HepG2 (cell line): ENCODE results near the gene XRCC3. TPM values are rescaled to one million over a fixed set of nuclear protein-coding genes. Genes with fewer than 3 reads are reported as not detected.

Experiments
- ATAC-seq: fragments of 200-7000 bp; cut with Tn5 transposase; 3 replicates; pipeline ENCODE4 v1.9.1; 2020; ENCODE audit warnings: mild to moderate bottlenecking, moderate library complexity
- BruUV-seq: library from RNA; stranded (reverse); fragments of 400-500 nt; replicated peaks from 2 replicates; lab custom pipeline; 2021; lab: Mats Ljungman, UMichigan
- CTCF ChIA-PET: fragments of 300-600 bp; formaldehyde crosslinking; extraction: SDS; loops from one replicate; lab custom pipeline; 2021; ENCODE audit warnings: low total read pairs, inconsistent platforms, low intra/inter-chr PET ratio; lab: Yijun Ruan, JAX
- POLR2A ChIA-PET: fragments of 350-600 bp; sonication (Branson Sonifier 250); formaldehyde crosslinking; loops from one replicate; lab custom pipeline; 2020; ENCODE audit warnings: antibody characterized with exemption, inconsistent platforms; lab: Yijun Ruan, JAX
- DNase-seq: peaks from one replicate; pipeline ENCODE4 v3.0.0-alpha.2; 2015; ENCODE audit warnings: low spot score
- FAIRE-seq: peaks from 3 replicates; lab custom pipeline; 2011; peaks lifted over from hg19 to GRCh38; lab: Jason Lieb, UNC
- H2AFZ ChIP-seq: one replicate; pipeline ENCODE4 v1.6.1; 2011; ENCODE audit warnings: low read length, inconsistent platforms
- H3K27ac ChIP-seq: fragments of 300-600 bp; 3 replicates; pipeline ENCODE4 v1.8.0; 2011; ENCODE audit warnings: mixed run types, mild to moderate bottlenecking, mixed read lengths, low read length, inconsistent platforms; ENCODE audit not compliant: insufficient read depth; ENCODE audit errors: extremely low read length
- H3K27me3 ChIP-seq, 2 experiments: fragments of 200-600 bp in 1 of 2; 2 replicates in 1 of 2; 3 replicates in 1 of 2; pipeline versions ENCODE4 v1.6.0 to v1.8.0; 2011; ENCODE audit warnings: low read length in 2 of 2, mild to moderate bottlenecking in 2 of 2, moderate library complexity in 2 of 2, inconsistent platforms in 1 of 2; ENCODE audit not compliant: insufficient read depth in 2 of 2, control insufficient read depth in 1 of 2
- H3K36me3 ChIP-seq, 2 experiments: fragments of 200-600 bp in 1 of 2; replicated peaks in 1 of 2; 2 replicates in 1 of 2; 3 replicates in 1 of 2; pipeline versions ENCODE4 v1.5.1 to v1.8.0; 2011; ENCODE audit warnings: low read length in 2 of 2, inconsistent platforms in 1 of 2; ENCODE audit not compliant: insufficient read depth in 2 of 2, control insufficient read depth in 1 of 2
- H3K4me1 ChIP-seq: 2 replicates; pipeline ENCODE4 v1.5.1; 2012; ENCODE audit warnings: low read length, inconsistent platforms; ENCODE audit not compliant: insufficient read depth
- H3K4me2 ChIP-seq: 2 replicates; pipeline ENCODE4 v1.6.0; 2011; ENCODE audit warnings: low read depth, low read length, inconsistent platforms
- H3K4me3 ChIP-seq, 3 experiments: fragments of 200-600 bp in 1 of 3; sonication (generic), shearing (Covaris generic) in 1 of 3; replicated peaks in 1 of 3; 2 replicates each; pipeline ENCODE4 v1.5.1; 2011 to 2016; ENCODE audit warnings: low read length in 3 of 3, inconsistent platforms in 2 of 3, low read depth in 2 of 3, mild to moderate bottlenecking in 2 of 3, control low read depth in 1 of 3, mixed read lengths in 1 of 3; ENCODE audit not compliant: insufficient read depth in 1 of 3
- H3K79me2 ChIP-seq: one replicate; pipeline ENCODE4 v1.6.1; 2011; ENCODE audit warnings: low read length, inconsistent platforms; ENCODE audit not compliant: insufficient read depth
- H3K9ac ChIP-seq: 2 replicates; pipeline ENCODE4 v1.6.0; 2011; ENCODE audit warnings: mild to moderate bottlenecking, low read depth, low read length, inconsistent platforms; ENCODE audit not compliant: insufficient read depth
- H3K9me3 ChIP-seq: 2 replicates; pipeline ENCODE4 v1.5.1; 2012; ENCODE audit warnings: mild to moderate bottlenecking, low read length
- H4K20me1 ChIP-seq: 2 replicates; pipeline ENCODE4 v1.6.0; 2011; ENCODE audit warnings: inconsistent platforms, mild to moderate bottlenecking, low read length, moderate library complexity; ENCODE audit not compliant: insufficient read depth
- DMAP1 ChIP-seq: IDR thresholded peaks from 2 replicates; pipeline ENCODE4 v1.6.1; 2016
- EED ChIP-seq: sonication (generic); formaldehyde crosslinking; IDR thresholded peaks from 2 replicates; pipeline ENCODE4 v1.5.0; 2020; ENCODE audit warnings: mild to moderate bottlenecking, missing genetic modification reagents
- JDP2 ChIP-seq: sonication (generic); formaldehyde crosslinking; IDR thresholded peaks from 2 replicates; pipeline ENCODE4 v1.8.1; 2022; ENCODE audit warnings: missing genetic modification reagents, borderline replicate concordance
- MXI1 ChIP-seq: IDR thresholded peaks from 3 replicates; pipeline ENCODE4 v1.6.1; 2012; ENCODE audit warnings: low read depth, low read length, inconsistent platforms, borderline replicate concordance
- NFE2L2 ChIP-seq: fragments of 150-350 bp; IDR thresholded peaks from 2 replicates; pipeline ENCODE4 v1.6.1; 2014; ENCODE audit warnings: low read length
- NR1H2 ChIP-seq: sonication (generic); formaldehyde crosslinking; IDR thresholded peaks from 2 replicates; pipeline ENCODE4 v1.8.1; 2022; ENCODE audit warnings: low read depth, missing genetic modification reagents, borderline replicate concordance
- RBM22 ChIP-seq: fragments of 200-400 bp; formaldehyde crosslinking; optimal IDR thresholded peaks from 2 replicates; pipeline ENCODE3; 2017; ENCODE audit warnings: mild to moderate bottlenecking, low read length, moderate library complexity
- SMC3 ChIP-seq: IDR thresholded peaks from 2 replicates; pipeline ENCODE4 v1.6.1; 2011; ENCODE audit warnings: low read length, improper control_type of control experiment
- ZNF230 ChIP-seq: sonication (generic); formaldehyde crosslinking; IDR thresholded peaks from 2 replicates; pipeline ENCODE4 v1.4.0; 2020; ENCODE audit warnings: mild to moderate bottlenecking, missing genetic modification reagents
- ZNF256 ChIP-seq: sonication (generic); formaldehyde crosslinking; conservative IDR thresholded peaks from 2 replicates; pipeline ENCODE4 v1.4.0; 2020; ENCODE audit warnings: missing genetic modification reagents
- ZNF362 ChIP-seq: sonication (generic); formaldehyde crosslinking; IDR thresholded peaks from 2 replicates; pipeline ENCODE4 v1.4.0; 2020; ENCODE audit warnings: missing genetic modification reagents, mild to moderate bottlenecking, borderline replicate concordance
- ZNF414 ChIP-seq: sonication (generic); formaldehyde crosslinking; IDR thresholded peaks from 2 replicates; pipeline ENCODE4 v1.5.0; 2020; ENCODE audit warnings: missing genetic modification reagents
- ZNF678 ChIP-seq: sonication (generic); formaldehyde crosslinking; IDR thresholded peaks from 2 replicates; pipeline ENCODE4 v1.4.0; 2020; ENCODE audit warnings: mild to moderate bottlenecking, missing genetic modification reagents
- ZNF766 ChIP-seq: sonication (generic); formaldehyde crosslinking; IDR thresholded peaks from 2 replicates; pipeline ENCODE4 v1.5.0; 2020; ENCODE audit warnings: missing genetic modification reagents, borderline replicate concordance
- ZNF790 ChIP-seq: sonication (generic); formaldehyde crosslinking; IDR thresholded peaks from 2 replicates; pipeline ENCODE4 v1.8.0; 2022; ENCODE audit warnings: missing genetic modification reagents, mild to moderate bottlenecking, borderline replicate concordance
- WGBS: methylation state at CpG from one replicate; pipeline ENCODE4 v1.1.6; 2017; ENCODE audit warnings: low lambda C conversion rate; 5-methylcytosine and 5-hydroxymethylcytosine counted together
- in situ Hi-C: cut with HindIII; loops from 2 replicates; pipeline ENCODE4 v1.10.0; 2017; ENCODE audit warnings: low pct_unique_long_range_greater_than_20kb; ENCODE audit not compliant: extremely low pct_ligation_motif_present
- intact Hi-C: fragments of 100-400 bp; cut with micrococcal nuclease; formaldehyde crosslinking; loops from one replicate; pipeline ENCODE4 v1.10.0; 2022; ENCODE audit not compliant: unreplicated experiment
- polyA plus RNA-seq, 8 experiments: library from polyadenylated mRNA; depleted of rRNA in 3 of 8; stranded (reverse) in 7 of 8; unstranded in 1 of 8; fragments of >200 nt; fragmentation: Illumina TruSeq in 4 of 8; extraction: Trizol in 4 of 8; gene quantifications; 2 replicates each; pipeline versions ENCODE4 v1.2.1 to v1.2.3, GENCODE V29; 2011 to 2016; ENCODE audit warnings: low read depth in 4 of 8, missing spikeins in 1 of 8, mixed read lengths in 1 of 8; ENCODE audit not compliant: insufficient read depth in 1 of 8
- total RNA-seq, 5 experiments: library from RNA; depleted of rRNA; stranded (reverse); fragments of >200 nt; fragmentation: Illumina TruSeq; extraction: Trizol; gene quantifications; 2 replicates each; pipeline ENCODE4 v1.2.3, GENCODE V29; 2016; ENCODE audit warnings: low read depth in 1 of 5

The XRCC3 gene
- total and polyA plus RNA-seq, 2 of the 13 experiments (the other 11 are each of a cell fraction or from before 2014, with no cell fraction given): 5.4 to 25.8 TPM

DNA sequence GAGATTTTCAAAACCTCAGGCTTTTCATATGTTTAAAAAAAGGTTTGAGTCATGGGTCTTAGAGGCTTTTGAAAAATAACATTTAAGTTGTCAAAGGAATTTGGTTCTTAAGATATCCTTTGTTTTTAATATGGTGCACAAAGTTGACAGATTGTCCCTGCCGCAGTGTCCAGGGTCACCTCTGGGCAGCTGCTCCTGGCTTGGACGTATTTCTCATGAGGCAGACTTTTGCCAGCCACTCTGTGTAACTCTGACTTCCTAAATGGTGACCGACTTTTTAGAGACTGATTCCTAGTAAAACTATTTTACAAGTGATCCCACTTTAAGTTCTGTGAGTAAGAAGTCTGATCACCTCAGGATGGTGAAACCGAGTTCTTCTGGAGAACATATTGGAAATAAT lies 27.5 kb downstream of the XRCC3 start:
- Histone ChIP-seq H2AFZ (no peak overlapping the region), H3K27me3 (no peaks in the 10 kb centered on the region), H3K79me2 (no peaks in the 10 kb centered on the region), H3K4me2 (no peak overlapping the region), H3K4me1 (no peaks in the 10 kb centered on the region), H3K9ac (no peak overlapping the region), H3K27ac (no peak overlapping the region), H3K4me3 (no peak overlapping the region), H3K36me3 (peaks cover 17 to 71% of the 10 kb centered on the region in 2 experiments), H3K9me3 (no peaks in the 10 kb centered on the region), H4K20me1 (no peaks in the 10 kb centered on the region)
- intact Hi-C loops: no loop called here
- 95% methylated on average over 4 of the region's 4 CpGs for WGBS
- in situ Hi-C loops: no loop called here
- no TSS peak for BruUV-seq
- POLR2A ChIA-PET: no interaction called here
- CTCF ChIA-PET: no interaction called here
- ATAC-seq (no peak), FAIRE-seq (no peak), DNase-seq (no peak)
- no peak for TF ChIP-seq NFE2L2
- no peak for TF ChIP-seq MXI1
- no peak for TF ChIP-seq ZNF790
- no peak for TF ChIP-seq DMAP1 (CRISPR knock-in tag)
- TF ChIP-seq ZNF766: no peak
- TF ChIP-seq RBM22: no peak

GRCh38 chr14:103686831-103687485 lies 28.3 kb downstream of the XRCC3 start:
- H2AFZ ChIP-seq: no peak overlapping the region
- no peak for TF ChIP-seq EED (CRISPR knock-in tag)
- no peak for TF ChIP-seq ZNF414 (CRISPR knock-in tag)
- TF ChIP-seq NR1H2 (CRISPR knock-in tag): no peak
- no peak for TF ChIP-seq SMC3
- TF ChIP-seq ZNF230 (CRISPR knock-in tag): no peak
- TF ChIP-seq ZNF678 (CRISPR knock-in tag): no peak
- TF ChIP-seq ZNF362 (CRISPR knock-in tag): no peak
- TF ChIP-seq ZNF256: no peak
- no peak for TF ChIP-seq JDP2 (CRISPR knock-in tag)
- no peaks in the 10 kb centered on the region for H3K27me3 ChIP-seq
- intact Hi-C loops: no loop called here
- no peaks in the 10 kb centered on the region for H3K9me3 ChIP-seq
- no peaks in the 10 kb centered on the region for H4K20me1 ChIP-seq
- H3K79me2 ChIP-seq: no peaks in the 10 kb centered on the region
- 96% methylated on average over 19 of the region's 19 CpGs for WGBS
- no peak overlapping the region for H3K4me3 ChIP-seq
- H3K4me1 ChIP-seq: no peaks in the 10 kb centered on the region
- in situ Hi-C loops: no loop called here
- no peak overlapping the region for H3K27ac ChIP-seq
- BruUV-seq: no TSS peak
- no peak overlapping the region for H3K9ac ChIP-seq
- H3K4me2 ChIP-seq: no peak overlapping the region
- peaks cover 13 to 66% of the 10 kb centered on the region in 2 experiments for H3K36me3 ChIP-seq
- ChIA-PET CTCF (no interaction called here), POLR2A (no interaction called here)
- DNase-seq: no peak
- no peak for ATAC-seq
- FAIRE-seq: no peak
